HepG2 (cell line): ENCODE data around the gene ATG16L1. TPM values are rescaled to one million over a fixed set of nuclear protein-coding genes. Genes with fewer than 3 reads are reported as not detected.

Experiments
- GABPB1 ChIP-seq: IDR thresholded peaks from 2 replicates; pipeline ENCODE4 v1.6.1; 2016; ENCODE audit warnings: mild to moderate bottlenecking, missing genetic modification reagents, moderate library complexity, missing compliant biosample characterization
- SP4 ChIP-seq: sonication (generic); formaldehyde crosslinking; IDR thresholded peaks from 2 replicates; pipeline ENCODE4 v1.8.1; 2023; ENCODE audit warnings: mild to moderate bottlenecking, missing genetic modification reagents
- TEAD3 ChIP-seq: optimal IDR thresholded peaks from 2 replicates; pipeline ENCODE3; 2016; ENCODE audit warnings: borderline replicate concordance
- WIZ ChIP-seq: sonication (generic); formaldehyde crosslinking; IDR thresholded peaks from 2 replicates; pipeline ENCODE4 v1.5.1; 2020; ENCODE audit warnings: mild to moderate bottlenecking, missing genetic modification reagents
- ZNF44 ChIP-seq: sonication (generic); formaldehyde crosslinking; IDR thresholded peaks from 2 replicates; pipeline ENCODE4 v1.5.1; 2020; ENCODE audit warnings: mild to moderate bottlenecking, missing genetic modification reagents
- polyA plus RNA-seq, 8 experiments: library from polyadenylated mRNA; depleted of rRNA in 3 of 8; stranded (reverse) in 7 of 8; unstranded in 1 of 8; fragments of >200 nt; fragmentation: Illumina TruSeq in 4 of 8; extraction: Trizol in 4 of 8; gene quantifications; 2 replicates each; pipeline versions ENCODE4 v1.2.1 to v1.2.3, GENCODE V29; 2011 to 2016; ENCODE audit warnings: low read depth in 4 of 8, missing spikeins in 1 of 8, mixed read lengths in 1 of 8; ENCODE audit not compliant: insufficient read depth in 1 of 8
- total RNA-seq, 5 experiments: library from RNA; depleted of rRNA; stranded (reverse); fragments of >200 nt; fragmentation: Illumina TruSeq; extraction: Trizol; gene quantifications; 2 replicates each; pipeline ENCODE4 v1.2.3, GENCODE V29; 2016; ENCODE audit warnings: low read depth in 1 of 5
- TF ChIP-seq, protein P1 (sequence below): sonication (generic); formaldehyde crosslinking; IDR thresholded peaks from 2 replicates; pipeline ENCODE4 v1.5.1; 2020; ENCODE audit warnings: mild to moderate bottlenecking, missing genetic modification reagents, moderate library complexity
- TF ChIP-seq, protein P2 (sequence below): sonication (generic); formaldehyde crosslinking; IDR thresholded peaks from 2 replicates; pipeline ENCODE4 v1.8.1; 2022; ENCODE audit warnings: low read depth, mild to moderate bottlenecking, missing genetic modification reagents

The ATG16L1 gene
- total and polyA plus RNA-seq, 2 of the 13 experiments (the other 11 are each of a cell fraction or from before 2014, with no cell fraction given) = 26.0 to 51.7 TPM

GRCh38 chr2:233208382-233209116 lies 42.9 kb upstream of the ATG16L1 start (continued):
- TF ChIP-seq, protein P1, sequence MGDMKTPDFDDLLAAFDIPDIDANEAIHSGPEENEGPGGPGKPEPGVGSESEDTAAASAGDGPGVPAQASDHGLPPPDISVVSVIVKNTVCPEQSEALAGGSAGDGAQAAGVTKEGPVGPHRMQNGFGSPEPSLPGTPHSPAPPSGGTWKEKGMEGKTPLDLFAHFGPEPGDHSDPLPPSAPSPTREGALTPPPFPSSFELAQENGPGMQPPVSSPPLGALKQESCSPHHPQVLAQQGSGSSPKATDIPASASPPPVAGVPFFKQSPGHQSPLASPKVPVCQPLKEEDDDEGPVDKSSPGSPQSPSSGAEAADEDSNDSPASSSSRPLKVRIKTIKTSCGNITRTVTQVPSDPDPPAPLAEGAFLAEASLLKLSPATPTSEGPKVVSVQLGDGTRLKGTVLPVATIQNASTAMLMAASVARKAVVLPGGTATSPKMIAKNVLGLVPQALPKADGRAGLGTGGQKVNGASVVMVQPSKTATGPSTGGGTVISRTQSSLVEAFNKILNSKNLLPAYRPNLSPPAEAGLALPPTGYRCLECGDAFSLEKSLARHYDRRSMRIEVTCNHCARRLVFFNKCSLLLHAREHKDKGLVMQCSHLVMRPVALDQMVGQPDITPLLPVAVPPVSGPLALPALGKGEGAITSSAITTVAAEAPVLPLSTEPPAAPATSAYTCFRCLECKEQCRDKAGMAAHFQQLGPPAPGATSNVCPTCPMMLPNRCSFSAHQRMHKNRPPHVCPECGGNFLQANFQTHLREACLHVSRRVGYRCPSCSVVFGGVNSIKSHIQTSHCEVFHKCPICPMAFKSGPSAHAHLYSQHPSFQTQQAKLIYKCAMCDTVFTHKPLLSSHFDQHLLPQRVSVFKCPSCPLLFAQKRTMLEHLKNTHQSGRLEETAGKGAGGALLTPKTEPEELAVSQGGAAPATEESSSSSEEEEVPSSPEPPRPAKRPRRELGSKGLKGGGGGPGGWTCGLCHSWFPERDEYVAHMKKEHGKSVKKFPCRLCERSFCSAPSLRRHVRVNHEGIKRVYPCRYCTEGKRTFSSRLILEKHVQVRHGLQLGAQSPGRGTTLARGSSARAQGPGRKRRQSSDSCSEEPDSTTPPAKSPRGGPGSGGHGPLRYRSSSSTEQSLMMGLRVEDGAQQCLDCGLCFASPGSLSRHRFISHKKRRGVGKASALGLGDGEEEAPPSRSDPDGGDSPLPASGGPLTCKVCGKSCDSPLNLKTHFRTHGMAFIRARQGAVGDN = peak; percentile 47; the same call in 1 of the 2 replicates
- TF ChIP-seq SP4 (CRISPR knock-in tag) (0 out of 2 replicates have a peak, but pooled peaks have one; percentile 18), GABPB1 (0 out of 2 replicates have a peak, but pooled peaks have one; percentile 8), TEAD3 (peak; percentile 20), WIZ (CRISPR knock-in tag) (no peak), ZNF44 (no peak)
- TF ChIP-seq, protein P2, sequence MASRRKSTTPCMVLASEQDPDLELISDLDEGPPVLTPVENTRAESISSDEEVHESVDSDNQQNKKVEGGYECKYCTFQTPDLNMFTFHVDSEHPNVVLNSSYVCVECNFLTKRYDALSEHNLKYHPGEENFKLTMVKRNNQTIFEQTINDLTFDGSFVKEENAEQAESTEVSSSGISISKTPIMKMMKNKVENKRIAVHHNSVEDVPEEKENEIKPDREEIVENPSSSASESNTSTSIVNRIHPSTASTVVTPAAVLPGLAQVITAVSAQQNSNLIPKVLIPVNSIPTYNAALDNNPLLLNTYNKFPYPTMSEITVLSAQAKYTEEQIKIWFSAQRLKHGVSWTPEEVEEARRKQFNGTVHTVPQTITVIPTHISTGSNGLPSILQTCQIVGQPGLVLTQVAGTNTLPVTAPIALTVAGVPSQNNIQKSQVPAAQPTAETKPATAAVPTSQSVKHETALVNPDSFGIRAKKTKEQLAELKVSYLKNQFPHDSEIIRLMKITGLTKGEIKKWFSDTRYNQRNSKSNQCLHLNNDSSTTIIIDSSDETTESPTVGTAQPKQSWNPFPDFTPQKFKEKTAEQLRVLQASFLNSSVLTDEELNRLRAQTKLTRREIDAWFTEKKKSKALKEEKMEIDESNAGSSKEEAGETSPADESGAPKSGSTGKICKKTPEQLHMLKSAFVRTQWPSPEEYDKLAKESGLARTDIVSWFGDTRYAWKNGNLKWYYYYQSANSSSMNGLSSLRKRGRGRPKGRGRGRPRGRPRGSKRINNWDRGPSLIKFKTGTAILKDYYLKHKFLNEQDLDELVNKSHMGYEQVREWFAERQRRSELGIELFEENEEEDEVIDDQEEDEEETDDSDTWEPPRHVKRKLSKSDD (CRISPR knock-in tag) = no peak
